CD4-positive, alpha-beta memory T cell (primary cell): ENCODE results near the gene GDAP1L1. TPM values are rescaled to one million over a fixed set of nuclear protein-coding genes. Genes with fewer than 3 reads are reported as not detected.

Source experiments
- CTCF ChIA-PET: fragments of 350-600 bp; sonication (Branson Sonifier 250); formaldehyde crosslinking; loops from one replicate; lab custom pipeline; 2021; ENCODE audit warnings: inconsistent platforms; ENCODE audit not compliant: partially characterized antibody; lab: Charles Lee
- POLR2A ChIA-PET: fragments of 350-600 bp; sonication (Branson Sonifier 250); formaldehyde crosslinking; loops from one replicate; lab custom pipeline; 2021; ENCODE audit not compliant: partially characterized antibody; lab: Charles Lee
- DNase-seq, 5 donors: peaks; one replicate each; pipeline versions ENCODE4 v3.0.0 to v3.0.0-alpha.2; 2020 to 2022; ENCODE audit warnings: mixed read lengths in 1 of 5
- H3K27ac ChIP-seq: one replicate; pipeline ENCODE4 v1.7.0; 2013; ENCODE audit warnings: low read depth, low read length
- H3K27me3 ChIP-seq: 2 replicates; pipeline ENCODE4 v1.7.0; 2013; ENCODE audit warnings: mild to moderate bottlenecking, low read length, moderate library complexity; ENCODE audit not compliant: insufficient read depth
- H3K36me3 ChIP-seq: 2 replicates; pipeline ENCODE4 v1.7.0; 2013; ENCODE audit warnings: mild to moderate bottlenecking, low read length, moderate library complexity; ENCODE audit not compliant: insufficient read depth
- H3K4me1 ChIP-seq: 2 replicates; pipeline ENCODE4 v1.7.0; 2013; ENCODE audit warnings: mild to moderate bottlenecking, low read length, moderate library complexity; ENCODE audit not compliant: insufficient read depth
- H3K4me3 ChIP-seq, 2 donors: one replicate each; pipeline ENCODE4 v1.7.0; 2013; ENCODE audit warnings: low read length in 2 of 2, mild to moderate bottlenecking in 1 of 2
- H3K9me3 ChIP-seq, 2 donors: one replicate each; pipeline ENCODE4 v1.7.0; 2013; ENCODE audit warnings: low read length in 2 of 2, control low read depth in 1 of 2; ENCODE audit not compliant: control insufficient read depth in 1 of 2
- H3K27ac Mint-ChIP-seq, 7 donors: one replicate each; pipeline ENCODE4 v1.8.0; 2020 to 2021; ENCODE audit warnings: mixed read lengths in 7 of 7, mild to moderate bottlenecking in 6 of 7, inconsistent platforms in 3 of 7, moderate library complexity in 3 of 7
- H3K27me3 Mint-ChIP-seq, 2 donors: one replicate each; pipeline ENCODE4 v1.8.0; 2020 to 2021; ENCODE audit warnings: mixed read lengths in 2 of 2
- H3K36me3 Mint-ChIP-seq, 2 donors: one replicate each; pipeline ENCODE4 v1.8.0; 2020 to 2021; ENCODE audit warnings: mixed read lengths in 2 of 2, inconsistent platforms in 1 of 2, mild to moderate bottlenecking in 1 of 2
- H3K4me1 Mint-ChIP-seq, 4 donors: one replicate each; pipeline ENCODE4 v1.8.0; 2020 to 2021; ENCODE audit warnings: mixed read lengths in 4 of 4, mild to moderate bottlenecking in 1 of 4
- H3K4me3 Mint-ChIP-seq, 8 donors: one replicate each; pipeline ENCODE4 v1.8.0; 2020 to 2021; ENCODE audit warnings: mixed read lengths in 8 of 8, mild to moderate bottlenecking in 7 of 8, moderate library complexity in 6 of 8, inconsistent platforms in 3 of 8
- H3K9me3 Mint-ChIP-seq, 8 donors: one replicate each; pipeline ENCODE4 v1.8.0; 2020 to 2021; ENCODE audit warnings: mixed read lengths in 8 of 8, mild to moderate bottlenecking in 5 of 8, inconsistent platforms in 3 of 8, moderate library complexity in 1 of 8
- intact Hi-C: fragments of 100-400 bp; cut with micrococcal nuclease; formaldehyde crosslinking; loops from one replicate; pipeline ENCODE4 v1.15.1; 2023
- polyA plus RNA-seq, 2 donors: library from polyadenylated mRNA; unstranded; fragments of 300-500 nt; fragmentation: Illumina TruSeq; gene quantifications; one replicate each; pipeline ENCODE4 v1.2.3, GENCODE V29; 2021
- total RNA-seq, 2 experiments: library from RNA; stranded (reverse); gene quantifications; one replicate each; pipeline ENCODE4 v1.2.3, GENCODE V29; 2021

The GDAP1L1 gene
- total RNA-seq (not detected), polyA plus RNA-seq (under 1 TPM in 1 of 2 donors, not detected in 1; 0.11 TPM)

DNA sequence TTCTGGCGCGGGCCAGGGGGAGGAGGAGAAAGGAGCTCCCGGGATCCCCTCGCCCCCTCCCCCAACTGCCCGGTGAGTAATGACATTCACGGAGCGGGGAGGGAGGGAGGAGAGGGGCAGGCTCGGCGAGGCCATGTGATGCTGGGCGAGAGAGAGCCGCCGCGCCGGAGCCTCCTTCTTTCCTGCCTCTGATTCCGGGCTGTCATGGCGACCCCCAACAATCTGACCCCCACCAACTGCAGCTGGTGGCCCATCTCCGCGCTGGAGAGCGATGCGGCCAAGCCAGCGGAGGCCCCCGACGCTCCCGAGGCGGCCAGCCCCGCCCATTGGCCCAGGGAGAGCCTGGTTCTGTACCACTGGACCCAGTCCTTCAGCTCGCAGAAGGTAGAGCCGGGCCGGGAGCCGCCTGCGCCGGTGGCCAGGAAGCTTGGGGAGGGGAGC lies at the start of gene GDAP1L1:
TSS of gene GDAP1L1 (plus strand) at position 178 of the 441 bp plus-strand sequence. CDS start at position 205, 27 bp downstream.
- peaks cover 14 to 18% of the 10 kb centered on the region in 2 donors for H3K27me3 Mint-ChIP-seq
- peak within 1 kb of the TSS in 4 of 8 donors; percentile 15 to 67 (median 58) for H3K4me3 Mint-ChIP-seq
- H3K9me3 Mint-ChIP-seq: no peaks in the 10 kb centered on the region
- DNase-seq: no peak
- peaks cover 2 to 10% (median 6%) of the 10 kb centered on the region in 4 donors for H3K4me1 Mint-ChIP-seq
- Histone ChIP-seq H3K4me1 (no peaks in the 10 kb centered on the region), H3K27ac (no peak within 1 kb of the TSS), H3K27me3 (no peaks in the 10 kb centered on the region), H3K4me3 (no peak within 1 kb of the TSS), H3K36me3 (no peaks in the 10 kb centered on the region), H3K9me3 (no peaks in the 10 kb centered on the region)
- intact Hi-C loops: no loop called here
- ChIA-PET CTCF (interaction anchor here (1.0 to 1.6 kb wide), 2 partner anchors 18 to 32 kb away, joined by 3 to 7 read pairs; no protein-coding TSS in a partner anchor), POLR2A (no interaction called here)
- no peaks in the 10 kb centered on the region for H3K36me3 Mint-ChIP-seq
- H3K27ac Mint-ChIP-seq: no peak within 1 kb of the TSS

DNA sequence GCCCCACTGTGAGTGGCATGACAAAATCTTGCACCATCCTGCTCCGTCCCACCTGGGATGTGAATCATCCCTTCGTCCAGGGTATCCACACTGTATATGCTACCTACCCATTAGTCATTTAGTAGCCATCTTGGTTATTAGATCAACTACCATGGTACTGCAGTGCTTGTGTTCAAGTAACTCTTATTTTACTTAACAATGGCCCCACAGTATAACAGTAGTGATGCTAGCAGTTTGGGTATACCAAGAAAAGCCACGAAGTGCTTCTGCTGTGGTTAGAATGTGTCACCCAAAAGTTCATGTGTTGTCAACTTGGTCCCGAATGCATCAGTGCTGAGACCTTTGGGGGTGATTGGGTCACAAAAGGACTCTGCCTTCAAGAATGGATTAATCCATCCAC lies 48.2 kb upstream of the GDAP1L1 start:
- Mint-ChIP-seq H3K9me3 (peaks cover 0 to 2% (median 0%) of the 10 kb centered on the region in 8 donors), H3K4me1 (peaks cover 15 to 23% (median 20%) of the 10 kb centered on the region in 4 donors), H3K4me3 (no peak overlapping the region), H3K27ac (no peak overlapping the region), H3K27me3 (no peaks in the 10 kb centered on the region), H3K36me3 (peaks cover 52 to 71% of the 10 kb centered on the region in 2 donors)
- Histone ChIP-seq H3K27me3 (no peaks in the 10 kb centered on the region), H3K4me1 (no peaks in the 10 kb centered on the region), H3K27ac (no peak overlapping the region), H3K9me3 (no peaks in the 10 kb centered on the region), H3K4me3 (no peak overlapping the region), H3K36me3 (peaks cover 40% of the 10 kb centered on the region)
- intact Hi-C loops: no loop called here
- POLR2A ChIA-PET: no interaction called here
- no peak for DNase-seq
- CTCF ChIA-PET: no interaction called here

DNA sequence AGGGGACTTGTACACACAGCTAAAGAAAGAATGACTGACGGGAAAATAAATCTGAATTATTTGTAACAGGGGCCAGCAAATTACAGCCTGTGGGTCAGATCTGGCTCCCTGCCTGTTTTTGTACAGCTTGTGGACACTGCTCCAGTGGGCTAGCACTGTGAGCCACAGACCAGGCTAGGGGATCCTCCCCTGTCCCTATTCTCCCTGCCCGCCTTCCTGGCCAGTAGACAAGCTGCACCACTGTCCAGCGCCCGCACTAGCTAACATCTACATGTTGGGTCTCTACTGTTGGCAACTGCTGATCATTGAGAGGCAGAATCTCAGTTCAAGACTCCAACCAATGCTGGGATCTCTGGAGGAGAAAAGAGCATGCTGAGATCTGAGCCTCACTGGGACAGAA lies 47.2 kb upstream of the GDAP1L1 start:
- Mint-ChIP-seq H3K27me3 (no peaks in the 10 kb centered on the region), H3K4me1 (peaks cover 15 to 23% (median 21%) of the 10 kb centered on the region in 4 donors), H3K9me3 (peaks cover 0 to 2% (median 0%) of the 10 kb centered on the region in 8 donors), H3K27ac (peak overlapping the region in 2 of 7 donors; percentile 3 to 83), H3K36me3 (peaks cover 57 to 77% of the 10 kb centered on the region in 2 donors), H3K4me3 (no peak overlapping the region)
- Histone ChIP-seq H3K9me3 (no peaks in the 10 kb centered on the region), H3K27ac (no peak overlapping the region), H3K4me3 (no peak overlapping the region), H3K27me3 (no peaks in the 10 kb centered on the region), H3K36me3 (peaks cover 40% of the 10 kb centered on the region), H3K4me1 (no peaks in the 10 kb centered on the region)
- ChIA-PET POLR2A (no interaction called here), CTCF (no interaction called here)
- intact Hi-C loops: no loop called here
- DNase-seq: no peak

DNA sequence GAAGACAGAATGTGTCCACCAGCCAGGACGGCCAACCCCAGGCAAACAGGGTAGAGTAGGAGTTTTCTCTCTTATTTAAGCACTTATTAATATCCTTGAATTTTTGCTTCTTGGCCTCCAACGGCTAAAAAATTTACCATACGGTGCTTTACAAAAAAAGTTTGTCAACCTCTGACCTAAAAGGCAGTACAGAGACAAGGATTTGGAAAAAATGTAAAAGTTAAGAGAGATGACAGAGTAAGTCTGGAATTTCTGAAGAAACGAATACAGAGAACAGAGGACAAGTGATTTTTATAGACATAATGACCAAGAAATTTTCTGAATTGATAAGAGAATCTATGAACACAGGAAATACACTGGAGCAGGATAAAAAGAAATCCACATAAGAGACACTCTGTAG lies 46.7 kb upstream of the GDAP1L1 start:
- H3K27ac Mint-ChIP-seq: peak overlapping the region in 1 of 7 donors; percentile 3
- ChIA-PET POLR2A (no interaction called here), CTCF (no interaction called here)
- H3K4me3 Mint-ChIP-seq: no peak overlapping the region
- H3K4me1 Mint-ChIP-seq: peaks cover 15 to 23% (median 21%) of the 10 kb centered on the region in 4 donors
- peaks cover 0 to 2% (median 0%) of the 10 kb centered on the region in 8 donors for H3K9me3 Mint-ChIP-seq
- Histone ChIP-seq H3K4me1 (no peaks in the 10 kb centered on the region), H3K27me3 (no peaks in the 10 kb centered on the region), H3K27ac (no peak overlapping the region), H3K9me3 (no peaks in the 10 kb centered on the region), H3K4me3 (no peak overlapping the region), H3K36me3 (peaks cover 43% of the 10 kb centered on the region)
- no peaks in the 10 kb centered on the region for H3K27me3 Mint-ChIP-seq
- peaks cover 57 to 82% of the 10 kb centered on the region in 2 donors for H3K36me3 Mint-ChIP-seq
- DNase-seq: no peak
- intact Hi-C loops: no loop called here

DNA sequence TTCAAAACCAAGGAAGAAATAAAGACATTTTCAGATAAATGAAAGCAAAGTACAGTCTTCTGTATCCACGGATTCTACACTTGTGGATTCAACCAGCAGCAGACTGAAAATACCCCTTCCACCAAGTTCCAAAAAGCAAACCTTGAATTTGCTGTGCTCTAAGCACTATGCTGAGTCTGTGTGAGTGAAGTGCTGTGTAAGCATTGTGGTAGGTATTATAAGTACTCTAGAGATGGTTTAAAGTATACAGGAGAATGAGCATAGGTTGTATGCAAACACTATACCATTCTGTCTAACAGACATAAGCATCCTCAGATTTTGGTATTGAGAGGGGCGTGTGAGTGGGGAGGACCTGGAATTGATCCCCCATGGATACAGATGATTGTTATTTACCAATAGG lies 46.1 kb upstream of the GDAP1L1 start:
- H3K27me3 Mint-ChIP-seq: no peaks in the 10 kb centered on the region
- no peak overlapping the region for H3K27ac Mint-ChIP-seq
- peaks cover 57 to 83% of the 10 kb centered on the region in 2 donors for H3K36me3 Mint-ChIP-seq
- intact Hi-C loops: no loop called here
- no peaks in the 10 kb centered on the region for H3K27me3 ChIP-seq
- POLR2A ChIA-PET: no interaction called here
- no peaks in the 10 kb centered on the region for H3K4me1 ChIP-seq
- H3K27ac ChIP-seq: no peak overlapping the region
- no peak overlapping the region for H3K4me3 ChIP-seq
- no peak overlapping the region for H3K4me3 Mint-ChIP-seq
- H3K4me1 Mint-ChIP-seq: peaks cover 15 to 23% (median 21%) of the 10 kb centered on the region in 4 donors
- DNase-seq: no peak
- peaks cover 47% of the 10 kb centered on the region for H3K36me3 ChIP-seq
- CTCF ChIA-PET: no interaction called here
- no peaks in the 10 kb centered on the region for H3K9me3 ChIP-seq
- H3K9me3 Mint-ChIP-seq: peaks cover 0 to 2% (median 0%) of the 10 kb centered on the region in 8 donors

DNA sequence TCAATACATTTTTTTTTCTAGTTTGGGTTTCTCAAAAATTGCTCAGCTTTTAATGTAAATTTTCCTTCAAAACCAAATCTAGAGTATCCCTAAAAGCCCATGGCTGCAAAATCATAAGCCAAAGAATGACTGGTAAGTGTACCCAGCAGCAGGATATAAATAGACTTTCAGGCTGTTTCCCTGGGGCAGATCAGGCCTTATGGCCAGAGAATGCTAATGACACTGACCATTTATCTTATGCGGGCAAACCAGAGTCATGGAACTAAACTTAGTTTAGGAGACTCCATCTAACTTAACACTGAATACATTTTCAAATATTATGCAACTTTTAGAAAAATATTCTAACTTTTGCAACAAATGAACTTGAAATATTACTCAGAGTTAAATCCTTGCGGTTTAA lies 43.9 kb upstream of the GDAP1L1 start:
- CTCF ChIA-PET: interaction anchor here (1.0 to 1.3 kb wide), 3 partner anchors 13 to 108 kb away, joined by 4 to 7 read pairs (median 4); partner anchors contain the start of gene FITM2
- Histone ChIP-seq H3K27ac (no peak overlapping the region), H3K4me3 (no peak overlapping the region), H3K27me3 (no peaks in the 10 kb centered on the region), H3K36me3 (peaks cover 34% of the 10 kb centered on the region), H3K9me3 (no peaks in the 10 kb centered on the region), H3K4me1 (peaks cover 10% of the 10 kb centered on the region)
- H3K36me3 Mint-ChIP-seq: peaks cover 43 to 79% of the 10 kb centered on the region in 2 donors
- peak overlapping the region in 1 of 7 donors; percentile 15 for H3K27ac Mint-ChIP-seq
- peaks cover 0 to 2% (median 0%) of the 10 kb centered on the region in 8 donors for H3K9me3 Mint-ChIP-seq
- DNase-seq: no peak
- POLR2A ChIA-PET: no interaction called here
- intact Hi-C loops: no loop called here
- H3K4me1 Mint-ChIP-seq: peaks cover 28 to 44% (median 35%) of the 10 kb centered on the region in 4 donors
- H3K4me3 Mint-ChIP-seq: no peak overlapping the region
- no peaks in the 10 kb centered on the region for H3K27me3 Mint-ChIP-seq

DNA sequence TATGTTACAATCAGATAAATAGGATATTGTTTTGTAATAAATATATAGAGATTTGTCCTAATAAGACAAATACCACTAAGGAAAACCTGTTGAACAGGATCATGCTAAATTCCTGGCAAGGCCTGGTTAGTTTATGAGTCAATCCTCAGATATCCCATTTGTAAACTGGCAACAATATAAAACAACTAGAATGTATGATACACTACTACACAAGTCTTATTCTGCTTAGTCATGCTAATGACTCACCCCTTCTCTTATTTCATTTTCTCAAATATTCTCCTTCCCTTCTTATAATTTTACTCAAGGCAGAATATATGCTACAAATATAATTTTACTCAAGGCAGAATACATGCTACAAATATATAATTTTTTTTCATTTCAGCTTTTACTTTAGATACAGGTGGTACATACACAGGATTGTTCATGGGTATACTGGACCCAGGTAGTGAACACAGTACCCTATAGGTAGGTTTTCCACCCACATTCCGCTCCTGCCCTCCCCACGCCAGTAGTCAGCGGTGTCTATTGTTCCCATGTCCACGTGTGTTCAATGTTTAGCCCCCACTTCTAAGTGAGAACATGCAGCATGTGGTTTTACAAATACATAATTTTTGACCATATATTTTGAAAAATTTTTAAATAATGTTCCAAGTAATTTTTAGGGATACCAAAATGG lies 42.8 kb upstream of the GDAP1L1 start:
- no peaks in the 10 kb centered on the region for H3K27me3 Mint-ChIP-seq
- peaks cover 42 to 82% of the 10 kb centered on the region in 2 donors for H3K36me3 Mint-ChIP-seq
- no peak overlapping the region for H3K4me3 Mint-ChIP-seq
- peaks cover 34 to 50% (median 41%) of the 10 kb centered on the region in 4 donors for H3K4me1 Mint-ChIP-seq
- H3K36me3 ChIP-seq: peaks cover 34% of the 10 kb centered on the region
- H3K27ac ChIP-seq: no peak overlapping the region
- POLR2A ChIA-PET: no interaction called here
- intact Hi-C loops: no loop called here
- peaks cover 0 to 2% (median 0%) of the 10 kb centered on the region in 8 donors for H3K9me3 Mint-ChIP-seq
- DNase-seq: no peak
- no peaks in the 10 kb centered on the region for H3K9me3 ChIP-seq
- H3K27ac Mint-ChIP-seq: peak overlapping the region in 1 of 7 donors; percentile 4
- CTCF ChIA-PET: interaction anchor here (1.6 kb wide), 1 partner anchor 14 kb away, joined by 4 read pairs; no protein-coding TSS in a partner anchor
- no peaks in the 10 kb centered on the region for H3K27me3 ChIP-seq
- H3K4me3 ChIP-seq: no peak overlapping the region
- peaks cover 21% of the 10 kb centered on the region for H3K4me1 ChIP-seq
